22Rv1 (cell line): ENCODE data around the gene GAL3ST2.

Experiments used
- ZFX ChIP-seq: fragments of 450-650 bp; IDR thresholded peaks from 2 replicates; pipeline ENCODE4 v1.6.1; 2017; ENCODE audit warnings: antibody characterized with exemption, borderline replicate concordance
- TF ChIP-seq, protein P1 (sequence below): fragments of 450-650 bp; IDR thresholded peaks from 2 replicates; pipeline ENCODE4 v1.5.1; 2017; ENCODE audit warnings: mild to moderate bottlenecking

DNA sequence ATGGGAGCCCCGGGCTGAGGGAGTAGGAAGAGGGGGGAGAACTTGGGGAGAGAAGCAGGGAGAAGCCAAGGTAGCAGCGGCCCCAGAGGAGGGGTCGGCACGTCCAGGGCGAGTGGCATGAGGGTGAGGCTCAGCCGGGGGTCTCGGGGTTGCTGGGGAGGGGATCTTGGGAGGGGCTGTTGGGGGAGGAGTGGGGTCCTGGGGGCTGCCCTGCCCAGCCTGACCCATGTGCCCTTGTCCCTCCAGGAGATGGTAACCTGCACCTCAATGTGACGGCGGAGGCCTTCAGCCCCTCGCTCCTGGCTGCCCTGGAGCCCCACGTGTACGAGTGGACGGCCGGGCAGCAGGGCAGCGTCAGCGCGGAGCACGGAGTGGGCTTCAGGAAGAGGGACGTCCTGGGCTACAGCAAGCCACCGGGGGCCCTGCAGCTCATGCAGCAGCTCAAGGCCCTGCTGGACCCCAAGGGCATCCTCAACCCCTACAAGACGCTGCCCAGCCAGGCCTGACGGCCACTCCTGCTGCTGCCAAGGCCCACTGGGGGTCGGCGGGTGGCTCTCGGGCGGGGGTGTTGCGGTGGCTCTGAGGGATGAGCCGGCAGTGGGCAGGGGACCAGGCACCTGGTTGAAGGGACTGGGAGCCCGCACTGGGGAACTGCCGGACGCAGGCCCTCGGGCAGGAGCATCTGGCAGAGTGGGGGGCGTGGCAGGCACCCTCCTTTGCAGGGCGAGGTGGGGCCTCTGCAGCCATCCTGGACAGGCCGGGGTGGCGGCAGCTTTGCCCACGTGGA is 9.0 kb upstream of the GAL3ST2 start:
- TF ChIP-seq, protein P1, sequence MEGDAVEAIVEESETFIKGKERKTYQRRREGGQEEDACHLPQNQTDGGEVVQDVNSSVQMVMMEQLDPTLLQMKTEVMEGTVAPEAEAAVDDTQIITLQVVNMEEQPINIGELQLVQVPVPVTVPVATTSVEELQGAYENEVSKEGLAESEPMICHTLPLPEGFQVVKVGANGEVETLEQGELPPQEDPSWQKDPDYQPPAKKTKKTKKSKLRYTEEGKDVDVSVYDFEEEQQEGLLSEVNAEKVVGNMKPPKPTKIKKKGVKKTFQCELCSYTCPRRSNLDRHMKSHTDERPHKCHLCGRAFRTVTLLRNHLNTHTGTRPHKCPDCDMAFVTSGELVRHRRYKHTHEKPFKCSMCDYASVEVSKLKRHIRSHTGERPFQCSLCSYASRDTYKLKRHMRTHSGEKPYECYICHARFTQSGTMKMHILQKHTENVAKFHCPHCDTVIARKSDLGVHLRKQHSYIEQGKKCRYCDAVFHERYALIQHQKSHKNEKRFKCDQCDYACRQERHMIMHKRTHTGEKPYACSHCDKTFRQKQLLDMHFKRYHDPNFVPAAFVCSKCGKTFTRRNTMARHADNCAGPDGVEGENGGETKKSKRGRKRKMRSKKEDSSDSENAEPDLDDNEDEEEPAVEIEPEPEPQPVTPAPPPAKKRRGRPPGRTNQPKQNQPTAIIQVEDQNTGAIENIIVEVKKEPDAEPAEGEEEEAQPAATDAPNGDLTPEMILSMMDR: no peak
- no peak for TF ChIP-seq ZFX
